Activated naive CD8-positive, alpha-beta T cell treated with anti-CD3 and anti-CD28 coated beads, Interleukin-2, amount 10 ng/mL, durations not matched to agents 7 days and 5 days (primary cell): ENCODE results near the gene SKAP1. TPM values are rescaled to one million over a fixed set of nuclear protein-coding genes. Genes with fewer than 3 reads are reported as not detected.

Experiments used
- ATAC-seq: fragments of 150-1000 bp; cut with Tn5 transposase; one replicate; pipeline ENCODE4 v1.10.0; 2021; ENCODE audit warnings: low read depth, moderate library complexity
- POLR2A ChIA-PET: fragments of 350-600 bp; sonication (Branson Sonifier 250); formaldehyde crosslinking; loops from one replicate; lab custom pipeline; 2021; ENCODE audit warnings: antibody characterized with exemption; lab: Charles Lee
- DNase-seq: peaks from one replicate; pipeline ENCODE4 v3.0.0; 2021
- H3K27ac Mint-ChIP-seq: one replicate; pipeline ENCODE4 v1.8.0; 2022; ENCODE audit warnings: mild to moderate bottlenecking, mixed read lengths
- H3K27me3 Mint-ChIP-seq: one replicate; pipeline ENCODE4 v1.8.0; 2022; ENCODE audit warnings: mild to moderate bottlenecking, moderate library complexity, mixed read lengths
- H3K36me3 Mint-ChIP-seq: one replicate; pipeline ENCODE4 v1.8.0; 2021; ENCODE audit warnings: mild to moderate bottlenecking, mixed read lengths
- H3K4me1 Mint-ChIP-seq: one replicate; pipeline ENCODE4 v1.8.0; 2021; ENCODE audit warnings: mixed read lengths
- H3K4me3 Mint-ChIP-seq: one replicate; pipeline ENCODE4 v1.8.0; 2022; ENCODE audit warnings: mild to moderate bottlenecking, moderate library complexity, mixed read lengths
- H3K9me3 Mint-ChIP-seq: one replicate; pipeline ENCODE4 v1.8.0; 2021; ENCODE audit warnings: mixed read lengths
- total RNA-seq, 2 experiments: library from RNA; stranded (reverse); gene quantifications; one replicate each; pipeline ENCODE4 v1.2.3, GENCODE V29; 2021

Gene SKAP1
- total RNA-seq, 2 experiments from 2014 or later: 96.0 to 98.8 TPM

DNA sequence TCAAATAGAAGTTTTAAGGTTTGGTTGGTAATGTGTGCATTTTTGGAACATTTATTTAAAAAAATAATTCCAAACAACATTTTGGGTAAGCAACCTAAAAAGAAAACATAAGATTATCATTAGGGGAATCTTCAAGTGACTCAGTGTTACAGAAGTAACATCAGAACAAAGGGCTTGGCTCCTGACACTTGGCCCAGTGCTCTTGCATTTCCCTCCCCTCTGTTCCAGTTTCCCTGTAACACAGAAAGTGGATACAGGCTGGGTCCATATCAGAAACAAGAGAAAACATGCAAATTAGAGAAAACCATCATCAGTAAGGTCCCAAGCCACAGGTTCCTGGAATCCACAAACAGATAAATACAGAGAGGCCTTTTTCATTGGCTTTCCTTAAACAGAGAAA lies 40.1 kb downstream of the SKAP1 start:
- Mint-ChIP-seq H3K4me3 (no peak overlapping the region), H3K27ac (no peak overlapping the region), H3K36me3 (peaks cover 55% of the 10 kb centered on the region), H3K27me3 (no peaks in the 10 kb centered on the region), H3K4me1 (peaks cover 25% of the 10 kb centered on the region), H3K9me3 (no peaks in the 10 kb centered on the region)
- POLR2A ChIA-PET: no interaction called here
- DNase-seq (no peak), ATAC-seq (no peak)

DNA sequence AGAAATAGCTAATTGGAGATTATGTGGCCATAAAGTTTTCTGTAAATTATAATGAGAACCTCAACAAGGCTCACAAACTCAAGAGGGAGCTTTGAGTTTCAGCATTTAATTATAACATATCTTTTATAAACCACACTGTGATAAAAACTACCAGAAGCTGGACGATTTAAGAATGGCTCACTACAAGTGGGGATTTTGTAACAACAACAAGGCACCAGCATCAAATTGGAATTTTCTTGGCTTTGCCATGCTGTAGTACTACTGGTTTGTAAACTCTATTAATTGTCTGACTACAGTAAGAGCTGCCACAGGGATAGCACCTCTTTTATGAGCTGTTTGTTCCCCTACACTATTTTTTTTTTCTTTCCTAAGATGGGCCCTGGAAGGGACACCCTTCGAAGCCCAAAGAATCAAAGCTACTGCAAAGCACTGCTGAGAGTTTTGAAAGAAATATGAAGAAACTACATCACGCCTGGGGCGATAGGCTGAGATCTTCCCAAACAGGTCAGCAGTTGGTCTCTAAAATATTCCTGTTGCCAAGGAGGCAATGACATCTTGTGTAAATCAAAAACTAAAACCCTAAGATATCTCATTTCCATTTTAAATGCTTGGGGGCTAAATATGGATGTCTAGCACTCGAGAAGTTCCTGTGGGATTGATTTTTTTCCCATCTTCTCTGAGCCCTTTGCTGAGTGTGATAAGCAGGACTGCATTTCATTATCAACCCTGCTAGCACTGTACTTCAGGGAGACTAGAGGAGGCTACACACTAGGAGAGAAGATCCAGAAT lies 40.9 kb downstream of the SKAP1 start:
- H3K4me3 Mint-ChIP-seq: no peak overlapping the region
- no peak for DNase-seq
- H3K4me1 Mint-ChIP-seq: peaks cover 24% of the 10 kb centered on the region
- ATAC-seq: no peak
- H3K9me3 Mint-ChIP-seq: no peaks in the 10 kb centered on the region
- H3K27me3 Mint-ChIP-seq: no peaks in the 10 kb centered on the region
- POLR2A ChIA-PET: no interaction called here
- no peak overlapping the region for H3K27ac Mint-ChIP-seq
- peaks cover 57% of the 10 kb centered on the region for H3K36me3 Mint-ChIP-seq

DNA sequence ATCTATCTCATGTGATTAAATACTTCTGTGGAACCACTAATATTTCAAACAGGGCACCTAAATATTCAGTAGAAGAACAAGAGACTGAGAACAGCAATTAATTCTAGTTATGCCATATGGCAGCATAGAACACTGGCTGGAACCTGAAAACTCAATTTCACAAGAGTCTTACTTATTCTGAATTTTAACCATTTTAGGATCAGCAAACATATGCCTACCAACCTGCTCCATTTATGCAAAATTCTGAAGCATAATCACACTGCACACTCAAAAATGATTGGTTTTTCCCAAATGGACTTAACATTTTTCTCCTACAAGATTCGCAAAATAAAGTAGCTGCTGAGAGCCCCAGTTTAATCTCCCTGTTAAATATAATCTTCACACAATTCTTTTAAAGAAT lies 43.2 kb downstream of the SKAP1 start:
- Mint-ChIP-seq H3K27me3 (no peaks in the 10 kb centered on the region), H3K27ac (no peak overlapping the region), H3K9me3 (no peaks in the 10 kb centered on the region), H3K4me3 (no peak overlapping the region), H3K36me3 (peaks cover 64% of the 10 kb centered on the region), H3K4me1 (peaks cover 24% of the 10 kb centered on the region)
- POLR2A ChIA-PET: interaction anchor here (0.6 to 1.1 kb wide), 2 partner anchors 27 to 68 kb away, joined by 3 read pairs; no protein-coding TSS in a partner anchor
- no peak for ATAC-seq
- DNase-seq: no peak

DNA sequence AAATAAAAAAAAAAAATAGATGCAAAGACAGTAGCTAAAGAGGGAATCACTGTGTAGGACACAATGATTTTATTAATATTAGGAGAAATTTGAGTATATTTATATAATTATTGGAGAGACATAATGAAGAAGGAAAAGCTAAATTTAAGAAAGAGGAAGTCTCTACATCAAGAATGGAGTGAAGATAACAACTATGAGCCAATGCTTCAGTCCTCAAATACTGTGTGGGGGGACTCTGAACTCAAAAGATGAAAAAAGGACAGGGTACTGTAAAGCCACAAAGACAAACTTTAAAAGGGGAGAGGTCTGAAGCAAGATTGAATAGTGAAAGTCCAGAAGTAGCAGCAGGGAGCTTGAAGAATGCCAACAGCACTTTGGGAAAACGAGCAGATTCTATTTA lies 44.7 kb downstream of the SKAP1 start:
- no peak overlapping the region for H3K4me3 Mint-ChIP-seq

DNA sequence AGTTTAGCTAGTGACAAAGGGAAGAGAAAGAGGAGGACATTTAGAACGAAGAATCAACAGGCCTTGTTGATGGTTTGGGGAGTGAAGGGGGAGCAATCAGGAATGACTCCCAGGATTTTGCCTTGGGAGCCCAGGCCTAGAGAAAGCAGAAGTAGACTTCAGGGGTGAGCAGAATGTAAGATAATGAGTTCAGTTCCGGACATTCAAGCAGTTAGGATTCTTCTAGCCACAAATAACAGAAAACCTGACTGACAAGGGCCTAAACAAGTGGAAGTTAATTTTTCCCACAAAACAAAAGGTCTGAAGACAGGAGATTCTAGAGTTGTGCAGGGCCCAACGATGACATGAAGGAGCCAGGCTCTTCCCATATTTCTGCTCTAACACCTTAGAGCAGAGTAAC lies 45.9 kb downstream of the SKAP1 start:
- H3K27me3 Mint-ChIP-seq: no peaks in the 10 kb centered on the region
- ATAC-seq: no peak
- H3K36me3 Mint-ChIP-seq: peaks cover 51% of the 10 kb centered on the region
- H3K9me3 Mint-ChIP-seq: no peaks in the 10 kb centered on the region
- POLR2A ChIA-PET: no interaction called here
- H3K4me1 Mint-ChIP-seq: peaks cover 20% of the 10 kb centered on the region
- no peak overlapping the region for H3K27ac Mint-ChIP-seq
- H3K4me3 Mint-ChIP-seq: no peak overlapping the region
- no peak for DNase-seq

More for the DNA sequence above, 44.7 kb downstream of the SKAP1 start:
- Mint-ChIP-seq H3K9me3 (no peaks in the 10 kb centered on the region), H3K36me3 (peaks cover 61% of the 10 kb centered on the region), H3K27ac (no peak overlapping the region), H3K27me3 (no peaks in the 10 kb centered on the region), H3K4me1 (peaks cover 23% of the 10 kb centered on the region)
- POLR2A ChIA-PET: no interaction called here
- ATAC-seq: no peak
- DNase-seq: no peak

DNA sequence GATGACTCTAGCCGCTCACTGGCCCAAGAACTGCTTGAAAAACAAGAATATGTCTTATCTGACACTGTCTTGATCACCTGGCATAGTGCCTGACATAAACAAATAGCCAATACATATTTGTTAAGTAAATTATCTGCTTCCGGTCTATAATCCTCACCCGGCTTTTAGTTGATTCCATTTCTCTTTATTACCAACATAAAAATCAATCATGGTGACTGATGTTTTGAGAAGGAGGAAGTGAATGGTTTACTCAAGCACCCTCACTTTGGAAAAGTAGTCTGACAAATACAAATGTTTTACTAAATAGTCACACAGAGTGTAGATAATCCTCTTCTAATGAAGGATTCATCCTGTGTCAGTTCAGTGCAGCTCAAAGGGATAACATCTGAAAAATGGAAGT lies 47.0 kb downstream of the SKAP1 start:
- H3K27me3 Mint-ChIP-seq: no peaks in the 10 kb centered on the region
- POLR2A ChIA-PET: no interaction called here
- ATAC-seq (no peak), DNase-seq (no peak)
- H3K9me3 Mint-ChIP-seq: no peaks in the 10 kb centered on the region
- no peak overlapping the region for H3K27ac Mint-ChIP-seq
- peaks cover 20% of the 10 kb centered on the region for H3K4me1 Mint-ChIP-seq
- H3K36me3 Mint-ChIP-seq: peaks cover 46% of the 10 kb centered on the region
- H3K4me3 Mint-ChIP-seq: no peak overlapping the region

DNA sequence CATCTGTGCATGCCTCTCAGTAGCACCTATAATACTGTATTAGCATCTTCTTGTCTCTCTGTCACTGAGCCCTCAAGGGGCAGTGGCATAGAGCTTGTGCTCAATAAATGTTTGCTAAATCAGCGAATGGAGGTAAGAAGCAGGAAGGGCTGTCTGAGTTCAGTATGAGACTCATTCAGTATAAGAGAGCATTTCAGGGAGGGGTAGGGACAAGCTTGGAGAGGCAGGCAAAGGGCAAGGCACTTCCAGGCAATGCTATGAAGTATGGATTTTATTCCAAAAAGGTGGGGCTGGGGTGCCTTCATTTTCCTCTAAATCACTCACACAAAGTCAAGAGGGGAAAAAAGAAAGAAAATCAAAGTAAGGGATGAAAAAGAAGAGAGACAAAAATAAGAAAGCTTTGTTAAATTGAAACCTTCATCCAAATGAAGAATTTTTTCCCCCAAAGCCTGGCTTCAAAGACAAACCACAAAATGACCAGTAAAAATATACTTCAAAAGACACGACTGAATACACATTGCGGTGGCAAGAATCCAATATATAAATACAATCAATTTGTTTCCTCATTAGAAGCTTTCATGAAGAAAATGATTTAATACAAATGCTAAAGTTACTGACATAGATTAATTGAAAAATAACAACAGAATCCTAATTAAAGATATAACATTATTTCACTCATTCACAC lies 51.2 kb downstream of the SKAP1 start:
- H3K27ac Mint-ChIP-seq: no peak overlapping the region
- peaks cover 5% of the 10 kb centered on the region for H3K4me1 Mint-ChIP-seq
- no peak for DNase-seq
- no peak overlapping the region for H3K4me3 Mint-ChIP-seq
- peaks cover 27% of the 10 kb centered on the region for H3K36me3 Mint-ChIP-seq
- no peaks in the 10 kb centered on the region for H3K27me3 Mint-ChIP-seq
- no peaks in the 10 kb centered on the region for H3K9me3 Mint-ChIP-seq
- no peak for ATAC-seq
- POLR2A ChIA-PET: interaction anchor here (1.1 kb wide), 1 partner anchor 11 kb away, joined by 3 read pairs; no protein-coding TSS in a partner anchor

DNA sequence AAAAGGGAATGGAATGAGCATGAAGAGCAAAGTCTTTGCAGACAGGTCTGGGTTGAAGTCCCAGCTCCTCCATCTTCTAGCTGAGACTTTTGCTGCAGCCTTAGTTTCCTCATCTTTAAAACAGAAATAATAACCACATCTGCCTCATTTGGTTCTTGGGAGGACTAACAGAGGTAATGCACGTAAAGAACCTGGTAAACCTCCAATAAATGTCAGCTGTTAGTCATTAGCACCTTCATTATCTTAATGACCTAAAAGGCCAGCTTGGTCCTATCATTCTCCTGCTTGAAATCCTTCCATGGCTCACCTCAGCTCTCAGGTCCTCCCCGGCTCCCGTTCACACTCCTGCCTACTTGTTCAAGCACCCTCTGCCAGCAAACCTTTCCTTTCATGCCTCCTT lies 51.8 kb downstream of the SKAP1 start:
- POLR2A ChIA-PET: interaction anchor here (1.1 kb wide), 1 partner anchor 11 kb away, joined by 3 read pairs; no protein-coding TSS in a partner anchor
- H3K36me3 Mint-ChIP-seq: peaks cover 27% of the 10 kb centered on the region
- no peaks in the 10 kb centered on the region for H3K27me3 Mint-ChIP-seq
- H3K4me3 Mint-ChIP-seq: no peak overlapping the region
- DNase-seq (no peak), ATAC-seq (no peak)
- H3K27ac Mint-ChIP-seq: no peak overlapping the region
- peaks cover 5% of the 10 kb centered on the region for H3K4me1 Mint-ChIP-seq
- no peaks in the 10 kb centered on the region for H3K9me3 Mint-ChIP-seq

DNA sequence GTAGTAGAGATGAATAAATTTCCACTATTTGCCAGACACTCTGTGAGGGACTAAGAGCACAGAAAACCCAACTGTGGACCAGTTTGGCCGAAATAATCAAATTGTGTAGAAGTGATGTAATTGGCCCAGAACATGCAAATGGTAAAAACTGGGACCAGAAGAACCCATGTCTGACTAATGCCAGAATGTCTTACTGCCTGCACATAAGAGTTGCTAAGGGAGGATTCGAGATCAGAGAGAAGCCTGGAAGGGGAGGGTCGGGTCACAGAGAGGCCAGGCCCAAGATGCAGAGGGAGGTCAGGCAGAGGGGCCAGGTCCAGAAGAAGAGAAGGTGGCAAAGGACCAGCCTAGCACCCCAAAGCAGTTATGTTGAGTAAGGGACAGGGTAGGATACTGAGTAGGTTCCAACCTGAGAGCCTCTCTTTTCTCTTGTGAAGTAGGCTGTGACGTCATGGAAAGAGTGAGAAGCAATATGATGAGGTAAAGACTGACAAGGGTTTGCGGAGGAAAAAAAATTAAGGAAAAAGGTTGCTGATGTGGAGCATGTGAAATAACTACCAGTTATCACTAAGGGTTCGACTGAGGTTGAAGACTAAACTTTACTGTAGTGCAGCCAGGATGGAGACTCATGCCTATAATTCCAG lies 53.2 kb downstream of the SKAP1 start:
- Mint-ChIP-seq H3K9me3 (no peaks in the 10 kb centered on the region), H3K4me3 (no peak overlapping the region), H3K27ac (no peak overlapping the region), H3K4me1 (peaks cover 9% of the 10 kb centered on the region), H3K27me3 (no peaks in the 10 kb centered on the region), H3K36me3 (peaks cover 27% of the 10 kb centered on the region)
- POLR2A ChIA-PET: no interaction called here
- ATAC-seq (no peak), DNase-seq (no peak)

DNA sequence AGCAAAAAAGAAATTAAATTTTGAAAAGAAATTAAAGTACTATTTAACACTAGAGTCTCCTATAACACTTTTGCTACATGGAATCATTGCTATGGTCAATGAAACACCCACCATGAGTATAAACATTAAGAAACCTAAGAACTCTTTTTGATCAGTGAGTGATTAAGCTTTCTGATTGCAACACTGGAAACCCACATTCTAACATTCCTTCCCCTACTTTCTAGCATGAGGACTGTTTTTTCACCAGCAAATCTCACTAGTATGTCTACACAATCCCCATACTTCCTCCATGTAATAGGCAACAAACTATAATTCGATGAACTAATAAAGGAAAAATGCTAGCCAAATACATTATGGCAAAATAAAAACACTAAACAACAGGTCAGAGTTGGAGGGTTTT lies 54.7 kb downstream of the SKAP1 start:
- Mint-ChIP-seq H3K4me3 (no peak overlapping the region), H3K36me3 (peaks cover 27% of the 10 kb centered on the region), H3K27ac (no peak overlapping the region), H3K27me3 (no peaks in the 10 kb centered on the region), H3K4me1 (peaks cover 8% of the 10 kb centered on the region), H3K9me3 (no peaks in the 10 kb centered on the region)
- DNase-seq (no peak), ATAC-seq (no peak)
- POLR2A ChIA-PET: interaction anchor here (0.6 kb wide), 1 partner anchor 24 kb away, joined by 3 read pairs; no protein-coding TSS in a partner anchor

DNA sequence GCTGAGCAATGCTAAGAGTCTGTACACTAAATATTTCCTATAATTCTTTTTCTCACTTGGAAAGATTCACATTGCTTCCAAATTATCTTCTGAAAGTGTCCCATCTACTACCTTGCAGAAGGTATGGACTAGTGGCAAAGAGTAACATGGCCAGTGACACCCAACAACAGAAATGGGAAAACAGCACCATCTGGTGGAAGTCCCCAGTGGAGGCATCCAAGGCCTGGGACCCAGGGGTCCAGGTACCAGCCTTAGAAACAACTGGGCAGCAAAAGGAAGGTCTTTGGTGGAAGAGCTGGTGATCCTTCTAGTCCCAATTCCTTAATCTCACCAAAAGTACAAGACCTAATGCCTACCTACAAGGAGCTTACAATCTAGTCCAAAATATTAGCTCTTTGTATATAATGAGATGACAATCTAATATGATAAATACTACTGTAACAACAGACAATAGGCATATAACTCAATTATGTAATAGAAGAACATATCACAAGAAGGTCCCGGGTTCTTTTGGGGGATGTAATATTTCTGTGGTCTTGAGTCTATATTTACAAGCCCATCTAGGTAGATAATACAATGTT lies 55.3 kb downstream of the SKAP1 start:
- no peak overlapping the region for H3K4me3 Mint-ChIP-seq
- H3K4me1 Mint-ChIP-seq: peaks cover 8% of the 10 kb centered on the region
- no peak overlapping the region for H3K27ac Mint-ChIP-seq
- H3K36me3 Mint-ChIP-seq: peaks cover 30% of the 10 kb centered on the region
- no peaks in the 10 kb centered on the region for H3K27me3 Mint-ChIP-seq
- ATAC-seq (peak; percentile 50), DNase-seq (no peak)
- POLR2A ChIA-PET: interaction anchor here (0.6 kb wide), 1 partner anchor 23 kb away, joined by 3 read pairs; no protein-coding TSS in a partner anchor
- H3K9me3 Mint-ChIP-seq: no peaks in the 10 kb centered on the region

DNA sequence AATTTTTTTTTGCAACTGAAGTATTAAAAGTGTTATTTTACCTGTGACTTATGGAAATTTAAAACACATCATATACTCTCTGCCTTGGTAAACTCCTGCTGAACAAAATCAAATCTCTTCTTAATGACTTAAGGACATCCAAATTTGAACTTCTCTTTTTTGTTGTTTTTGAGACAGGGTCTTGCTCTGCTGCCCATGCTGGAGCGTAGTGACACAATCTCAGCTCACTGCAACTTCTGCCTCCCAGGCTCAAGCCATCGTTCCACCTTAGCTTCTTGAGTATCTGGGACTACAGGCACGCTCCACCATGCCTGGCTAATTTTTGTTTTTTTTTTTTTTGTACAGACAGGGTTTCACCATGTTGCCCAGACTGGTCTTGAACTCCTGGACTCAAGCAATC lies 56.1 kb downstream of the SKAP1 start:
- Mint-ChIP-seq H3K4me1 (peaks cover 7% of the 10 kb centered on the region), H3K36me3 (peaks cover 32% of the 10 kb centered on the region), H3K27me3 (no peaks in the 10 kb centered on the region), H3K9me3 (no peaks in the 10 kb centered on the region), H3K27ac (no peak overlapping the region), H3K4me3 (no peak overlapping the region)
- no peak for ATAC-seq
- POLR2A ChIA-PET: interaction anchor here (0.6 kb wide), 1 partner anchor 383 kb away, joined by 3 read pairs; no protein-coding TSS in a partner anchor
- no peak for DNase-seq
